Heart left ventricle (tissue), 16 donors: ENCODE data around the gene MFAP3. TPM values are rescaled to one million over a fixed set of nuclear protein-coding genes. Genes with fewer than 3 reads are reported as not detected.

Source experiments
- ATAC-seq, 4 donors: fragments of 200-7000 bp; cut with Tn5 transposase; one replicate each; pipeline ENCODE4 v1.9.1; 2020 to 2022; ENCODE audit warnings: moderate library complexity in 4 of 4, mild to moderate bottlenecking in 3 of 4, moderate number of reproducible peaks in 1 of 4
- DNase-seq, 5 donors: peaks; one replicate each; pipeline ENCODE4 v3.0.0-alpha.2; 2020
- H3K27ac ChIP-seq, 12 donors: fragments of 200-600 bp; sonication (generic) in 4 of 12; one replicate each; pipeline versions ENCODE4 v1.5.0 to v1.8.0; 2016 to 2022; ENCODE audit warnings: mild to moderate bottlenecking in 2 of 12
- H3K27me3 ChIP-seq, 9 donors: fragments of 200-600 bp; sonication (generic) in 2 of 9; one replicate each; pipeline versions ENCODE4 v1.5.1 to v1.8.0; 2016 to 2022; ENCODE audit warnings: mild to moderate bottlenecking in 3 of 9
- H3K36me3 ChIP-seq, 9 donors: fragments of 200-600 bp; sonication (generic) in 2 of 9; one replicate each; pipeline versions ENCODE4 v1.5.0 to v1.8.0; 2018 to 2022; ENCODE audit warnings: mild to moderate bottlenecking in 2 of 9
- H3K4me1 ChIP-seq, 12 donors: fragments of 200-600 bp; sonication (generic) in 4 of 12; one replicate each; pipeline versions ENCODE4 v1.5.0 to v1.8.0; 2016 to 2022; ENCODE audit warnings: mild to moderate bottlenecking in 3 of 12
- H3K4me3 ChIP-seq, 12 donors: fragments of 200-600 bp; sonication (generic) in 4 of 12; one replicate each; pipeline versions ENCODE4 v1.5.0 to v1.8.0; 2017 to 2022; ENCODE audit warnings: mild to moderate bottlenecking in 9 of 12, moderate library complexity in 4 of 12
- H3K9me3 ChIP-seq, 12 donors: fragments of 200-600 bp; sonication (generic) in 4 of 12; one replicate each; pipeline versions ENCODE4 v1.5.0 to v1.8.0; 2016 to 2022; ENCODE audit warnings: mild to moderate bottlenecking in 1 of 12
- CTCF ChIP-seq, 12 donors: fragments of 200-600 bp; sonication (generic) in 4 of 12; IDR thresholded peaks; one replicate each; pipeline versions ENCODE4 v1.5.0 to v1.8.0; 2018 to 2022; ENCODE audit warnings: antibody characterized with exemption in 12 of 12, mild to moderate bottlenecking in 5 of 12
- POLR2A ChIP-seq, 2 donors: fragments of 450-650 bp; IDR thresholded peaks; one replicate each; pipeline ENCODE4 v1.6.1; 2017; ENCODE audit warnings: antibody characterized with exemption in 2 of 2, mild to moderate bottlenecking in 2 of 2, moderate library complexity in 2 of 2
- WGBS, 4 donors: extraction: QIAGEN DNeasy Blood & Tissue Kit in 2 of 4; methylation state at CpG; one replicate each; pipeline versions ENCODE4 v1.1.5 to v1.1.7; 2013 to 2018; 5-methylcytosine and 5-hydroxymethylcytosine counted together
- intact Hi-C, 10 donors: fragments of 100-400 bp; cut with DNase I; formaldehyde crosslinking; loops; one replicate each; pipeline versions ENCODE4 v1.11.1 to v1.14.2; 2022
- polyA plus RNA-seq, 2 donors: library from polyadenylated mRNA; stranded (reverse); fragments of 200-250 nt; gene quantifications; one replicate each; pipeline ENCODE4 v1.2.3, GENCODE V29; 2013
- total RNA-seq, 9 donors: library from RNA; depleted of rRNA in 2 of 9; stranded (reverse); fragments of >200 nt in 2 of 9; fragmentation: NEBNext Ultra II Directional in 3 of 9; extraction: Animal tissue kit (Norgen Biotek cat#: 25700) in 3 of 9; gene quantifications; one replicate each; pipeline versions ENCODE4 v1.1.0 to v1.2.4, GENCODE V29; 2016 to 2023
- donor health status: ischemic (EF 13 %, LVEDD 7.1; RV severe dilation, severe dysfunction).
- donor health status: healthy with polysubstance abuse.
- donor health status: DM: no; HTN: yes; CAD: no.
- donor health status: DM: no; HTN: no; CAD: no.
- donor health status: ischemic (EF 25% LVEDD 6.9; RV normal size, moderate dysfunction).
- donor health status: ischemic (EF 25% LVEDD 5.7; RV mildly dilated, moderate dysfunction).
- donor health status: healthy.
- donor health status: DM: yes; HTN: yes; CAD: no.
- donor health status: ischemic (EF 35%, LVEDD 5.7; RV mildly dilated, moderate dysfunction).
- donor health status: nonischemic (EF 11% LVEDD 7.7; RV severe dilation, severe dysfunction).
- donor health status: DM: yes; HTN: yes; CAD: no.
- donor health status: PGD.
- donor health status: ischemic (EF 29% LVEDD 5.4; RV normal size, mild dysfunction).
- donor health status: nonischemic (EF 23%, LVEDD 6.1; RV moderate dilation, normal function).

The MFAP3 gene
- total and polyA plus RNA-seq, 11 donors = 2.3 to 52.0 (median 38.6) TPM

- peaks cover 0 to 22% (median 13%) of the 10 kb centered on the region in 12 donors for H3K4me1 ChIP-seq
- H3K27me3 ChIP-seq = no peaks in the 10 kb centered on the region
- no peaks in the 10 kb centered on the region for H3K9me3 ChIP-seq
- H3K27ac ChIP-seq = no peak overlapping the region
- TF ChIP-seq CTCF (IDR thresholded peaks at IDR 0.05) = no peak
- no peak for TF ChIP-seq POLR2A (IDR thresholded peaks at IDR 0.05)
- WGBS, 4 donors = 68 to 77% (median 72%) methylated on average over 2 of the region's 2 CpGs
- DNase-seq (no peak), ATAC-seq (no peak)
- H3K4me3 ChIP-seq = no peak overlapping the region
- intact Hi-C loops = no loop called here
- peaks cover 0 to 62% (median 51%) of the 10 kb centered on the region in 9 donors for H3K36me3 ChIP-seq
These were observed 16.4 kb downstream of the MFAP3 start for GRCh38 chr5:154055201-154055600.

GRCh38 chr5:154058055-154059038 lies 19.6 kb downstream of the MFAP3 start:
- Histone ChIP-seq H3K4me1 (peaks cover 0 to 22% (median 13%) of the 10 kb centered on the region in 12 donors), H3K36me3 (peaks cover 0 to 31% (median 24%) of the 10 kb centered on the region in 9 donors), H3K4me3 (no peak overlapping the region), H3K27me3 (no peaks in the 10 kb centered on the region), H3K27ac (no peak overlapping the region), H3K9me3 (no peaks in the 10 kb centered on the region)
- WGBS, 4 donors = 46 to 51% (median 50%) methylated on average over 10 of the region's 10 CpGs
- ATAC-seq (peak in 3 of 4 donors; percentile 37 to 61 (median 59)), DNase-seq (no peak)
- intact Hi-C loops = no loop called here
- no peak for TF ChIP-seq CTCF (IDR thresholded peaks at IDR 0.05)
- no peak for TF ChIP-seq POLR2A (IDR thresholded peaks at IDR 0.05)

GRCh38 chr5:154059039-154059430 lies 20.3 kb downstream of the MFAP3 start:
- DNase-seq (no peak), ATAC-seq (peak in 1 of 4 donors; percentile 7)
- Histone ChIP-seq H3K27ac (no peak overlapping the region), H3K4me1 (peaks cover 0 to 22% (median 13%) of the 10 kb centered on the region in 12 donors), H3K9me3 (no peaks in the 10 kb centered on the region), H3K36me3 (peaks cover 0 to 24% (median 17%) of the 10 kb centered on the region in 9 donors), H3K4me3 (no peak overlapping the region), H3K27me3 (no peaks in the 10 kb centered on the region)
- TF ChIP-seq CTCF (IDR thresholded peaks at IDR 0.05) = no peak
- TF ChIP-seq POLR2A (IDR thresholded peaks at IDR 0.05) = no peak
- intact Hi-C loops = no loop called here
- WGBS, 4 donors = 50 to 71% (median 59%) methylated on average over 6 of the region's 6 CpGs

- Histone ChIP-seq H3K27ac (no peak overlapping the region), H3K4me3 (no peak overlapping the region), H3K9me3 (no peaks in the 10 kb centered on the region), H3K27me3 (no peaks in the 10 kb centered on the region), H3K4me1 (peaks cover 0 to 22% (median 13%) of the 10 kb centered on the region in 12 donors), H3K36me3 (peaks cover 0 to 18% (median 12%) of the 10 kb centered on the region in 9 donors)
- 83 to 88% (median 85%) methylated on average over 4 of the region's 4 CpGs for WGBS, 4 donors
- no peak for TF ChIP-seq CTCF (IDR thresholded peaks at IDR 0.05)
- TF ChIP-seq POLR2A (IDR thresholded peaks at IDR 0.05) = no peak
- DNase-seq = no peak
- no peak for ATAC-seq
- intact Hi-C loops = no loop called here
These were observed 20.8 kb downstream of the MFAP3 start for GRCh38 chr5:154059583-154059982.
